NT2/D1 (cell line): ENCODE results near the gene SLC41A3.

Source experiments
- DNase-seq: peaks from one replicate; pipeline ENCODE4 v3.0.0-alpha.2; 2011; ENCODE audit warnings: low read depth, low spot score
- H3K27me3 ChIP-seq: 2 replicates; pipeline ENCODE4 v1.6.0; 2011; ENCODE audit warnings: mild to moderate bottlenecking; ENCODE audit not compliant: insufficient read length, insufficient read depth
- H3K36me3 ChIP-seq: 2 replicates; pipeline ENCODE4 v1.6.1; 2011; ENCODE audit warnings: mild to moderate bottlenecking, low read length, mixed read lengths; ENCODE audit not compliant: insufficient read depth, insufficient read length
- H3K4me1 ChIP-seq: 2 replicates; pipeline ENCODE4 v1.5.1; 2011; ENCODE audit not compliant: insufficient read depth, insufficient read length
- H3K4me3 ChIP-seq: 2 replicates; pipeline ENCODE4 v1.5.1; 2011; ENCODE audit warnings: low read depth; ENCODE audit not compliant: insufficient read length
- H3K9ac ChIP-seq: 2 replicates; pipeline ENCODE4 v1.6.0; 2011; ENCODE audit warnings: low read depth; ENCODE audit not compliant: insufficient read length
- H3K9me3 ChIP-seq: 2 replicates; pipeline ENCODE4 v1.5.1; 2011; ENCODE audit warnings: mild to moderate bottlenecking, low read length; ENCODE audit not compliant: insufficient read depth
- SUZ12 ChIP-seq: IDR thresholded peaks from 2 replicates; pipeline ENCODE4 v1.6.1; 2011; ENCODE audit not compliant: insufficient read length, insufficient read depth; ENCODE audit errors: extremely low read depth
- YY1 ChIP-seq: IDR thresholded peaks from 2 replicates; pipeline ENCODE4 v1.6.1; 2011; ENCODE audit not compliant: insufficient read length, insufficient read depth
- ZNF274 ChIP-seq: IDR thresholded peaks from 2 replicates; pipeline ENCODE4 v1.6.1; 2011; ENCODE audit warnings: mild to moderate bottlenecking, low read depth, low read length

The SLC41A3 gene

GRCh38 chr3:126107957-126108675, 24.2 kb upstream of the SLC41A3 start:
- TF ChIP-seq ZNF274 (no peak), YY1 (no peak), SUZ12 (no peak)
- Histone ChIP-seq H3K36me3 (no peaks in the 10 kb centered on the region), H3K4me1 (peaks cover 8% of the 10 kb centered on the region), H3K4me3 (no peak overlapping the region), H3K9ac (no peak overlapping the region), H3K9me3 (no peaks in the 10 kb centered on the region), H3K27me3 (no peaks in the 10 kb centered on the region)
- no peak for DNase-seq

GRCh38 chr3:126107203-126107939, 23.4 kb upstream of the SLC41A3 start:
- H3K9me3 ChIP-seq, result no peaks in the 10 kb centered on the region
- TF ChIP-seq SUZ12 (no peak), YY1 (no peak), ZNF274 (no peak)

GRCh38 chr3:126106336-126107202, 22.6 kb upstream of the SLC41A3 start:
- Histone ChIP-seq H3K4me3 (no peak overlapping the region), H3K4me1 (peaks cover 5% of the 10 kb centered on the region), H3K27me3 (no peaks in the 10 kb centered on the region), H3K9me3 (no peaks in the 10 kb centered on the region), H3K9ac (no peak overlapping the region), H3K36me3 (no peaks in the 10 kb centered on the region)
- TF ChIP-seq SUZ12 (no peak), YY1 (no peak), ZNF274 (no peak)
- DNase-seq, result no peak

More at GRCh38 chr3:126107203-126107939, 23.4 kb upstream of the SLC41A3 start:
- no peak overlapping the region for H3K4me3 ChIP-seq
- DNase-seq, result no peak
- no peaks in the 10 kb centered on the region for H3K27me3 ChIP-seq
- H3K36me3 ChIP-seq, result no peaks in the 10 kb centered on the region
- no peak overlapping the region for H3K9ac ChIP-seq
- H3K4me1 ChIP-seq, result peaks cover 5% of the 10 kb centered on the region

- H3K9ac ChIP-seq, result no peak overlapping the region
- DNase-seq, result no peak
- no peaks in the 10 kb centered on the region for H3K27me3 ChIP-seq
- TF ChIP-seq YY1 (no peak), SUZ12 (no peak), ZNF274 (no peak)
- no peak overlapping the region for H3K4me3 ChIP-seq
- no peaks in the 10 kb centered on the region for H3K36me3 ChIP-seq
- H3K4me1 ChIP-seq, result peaks cover 5% of the 10 kb centered on the region
- H3K9me3 ChIP-seq, result no peaks in the 10 kb centered on the region
Measured at GRCh38 chr3:126105691-126106187, 21.8 kb upstream of the SLC41A3 start.

- Histone ChIP-seq H3K36me3 (no peaks in the 10 kb centered on the region), H3K4me3 (no peak overlapping the region), H3K27me3 (no peaks in the 10 kb centered on the region), H3K4me1 (peaks cover 5% of the 10 kb centered on the region), H3K9me3 (no peaks in the 10 kb centered on the region), H3K9ac (no peak overlapping the region)
- TF ChIP-seq ZNF274 (no peak), SUZ12 (no peak), YY1 (no peak)
- DNase-seq, result no peak
Measured at GRCh38 chr3:126104742-126105605, 21.1 kb upstream of the SLC41A3 start.

GRCh38 chr3:126104028-126104635, 20.2 kb upstream of the SLC41A3 start:
- Histone ChIP-seq H3K4me1 (peaks cover 5% of the 10 kb centered on the region), H3K4me3 (no peak overlapping the region), H3K27me3 (no peaks in the 10 kb centered on the region), H3K9ac (no peak overlapping the region), H3K36me3 (no peaks in the 10 kb centered on the region), H3K9me3 (no peaks in the 10 kb centered on the region)
- DNase-seq, result no peak
- TF ChIP-seq YY1 (no peak), ZNF274 (no peak), SUZ12 (no peak)
